ENCODE results near the gene PHLPP1.

PHLPP1 gene

GRCh38 chr18:62850619-62851306 lies 135.4 kb downstream of the PHLPP1 start:
- DNase-seq (ENCODE audit: low read depth): no peak
- TF ChIP-seq CTCF (IDR thresholded peaks at IDR 0.05; ENCODE audit: insufficient read depth, low read depth, low read length, missing control alignments): no peak
- H3K4me3 ChIP-seq (ENCODE audit: low read depth, low read length): no peak overlapping the region

- no peak overlapping the region for H3K4me3 ChIP-seq (ENCODE audit: low read depth, low read length)
- no peak for TF ChIP-seq CTCF (IDR thresholded peaks at IDR 0.05; ENCODE audit: insufficient read depth, low read depth, low read length, missing control alignments)
- no peak for DNase-seq (ENCODE audit: low read depth)
Observed at GRCh38 chr18:62852851-62853250, 137.5 kb downstream of the PHLPP1 start.

- no peak for DNase-seq (ENCODE audit: low read depth)
- no peak overlapping the region for H3K4me3 ChIP-seq (ENCODE audit: low read depth, low read length)
Observed at GRCh38 chr18:62856294-62856693, 141.0 kb downstream of the PHLPP1 start.

GRCh38 chr18:62857263-62857976 lies 142.1 kb downstream of the PHLPP1 start:
- DNase-seq (ENCODE audit: low read depth): no peak
- no peak for TF ChIP-seq CTCF (IDR thresholded peaks at IDR 0.05; ENCODE audit: insufficient read depth, low read depth, low read length, missing control alignments)
- H3K4me3 ChIP-seq (ENCODE audit: low read depth, low read length): no peak overlapping the region

More at GRCh38 chr18:62856294-62856693, 141.0 kb downstream of the PHLPP1 start:
- no peak for TF ChIP-seq CTCF (IDR thresholded peaks at IDR 0.05; ENCODE audit: insufficient read depth, low read depth, low read length, missing control alignments)

GRCh38 chr18:62860062-62860461 lies 144.7 kb downstream of the PHLPP1 start:
- no peak for TF ChIP-seq CTCF (IDR thresholded peaks at IDR 0.05; ENCODE audit: insufficient read depth, low read depth, low read length, missing control alignments)
- DNase-seq (ENCODE audit: low read depth): no peak
- no peak overlapping the region for H3K4me3 ChIP-seq (ENCODE audit: low read depth, low read length)

- DNase-seq (ENCODE audit: low read depth): no peak
- no peak overlapping the region for H3K4me3 ChIP-seq (ENCODE audit: low read depth, low read length)
- no peak for TF ChIP-seq CTCF (IDR thresholded peaks at IDR 0.05; ENCODE audit: insufficient read depth, low read depth, low read length, missing control alignments)
Observed at GRCh38 chr18:62862466-62862865, 147.1 kb downstream of the PHLPP1 start.

Measured in GM12865 (cell line).